NCI-H1436 (cell line): Measurements from ENCODE around the gene ALDOC.
"Not testable (repeated sequence)": the region's sequence is repeated elsewhere in the genome, so short reads cannot be mapped to it uniquely, and the experiment has no call there.

Source experiments
- DNase-seq: peaks from one replicate; lab custom pipeline; 2025; lab: John Stamatoyannopoulos, UW

Gene ALDOC

GRCh38 chr17:28576758-28577465 is at the start of gene ALDOC:
ALDOC (minus strand) TSS chr17:28576895; CDS start chr17:28575532, 1,363 bp downstream.
- peak; percentile 99 for DNase-seq

- no peak for DNase-seq
These were observed 47.5 kb upstream of the ALDOC start for GRCh38 chr17:28624148-28624547.

- no peak for DNase-seq
These were observed 47.0 kb upstream of the ALDOC start for GRCh38 chr17:28623696-28624095.

- DNase-seq = no peak
These were observed 45.5 kb upstream of the ALDOC start for GRCh38 chr17:28622186-28622585.

- DNase-seq = no peak
These were observed 43.3 kb upstream of the ALDOC start for GRCh38 chr17:28620010-28620409.

GRCh38 chr17:28618464-28618863 is 41.8 kb upstream of the ALDOC start:
- DNase-seq = no peak

- no peak for DNase-seq
These were observed 39.6 kb upstream of the ALDOC start for GRCh38 chr17:28616281-28616680.

GRCh38 chr17:28615260-28615940 is 38.7 kb upstream of the ALDOC start:
- DNase-seq = no peak

- no peak for DNase-seq
These were observed 37.3 kb upstream of the ALDOC start, which contains the start of gene RSKR for GRCh38 chr17:28613931-28614381. RSKR (minus strand) TSS chr17:28614185; CDS start chr17:28614161, 24 bp downstream.

GRCh38 chr17:28612936-28613872 is 36.5 kb upstream of the ALDOC start:
- DNase-seq = peak; percentile 6

GRCh38 chr17:28612531-28612930 is 35.8 kb upstream of the ALDOC start:
- no peak for DNase-seq

- no peak for DNase-seq
These were observed 33.7 kb upstream of the ALDOC start for GRCh38 chr17:28610376-28610775.

GRCh38 chr17:28604031-28604430 is 27.3 kb upstream of the ALDOC start:
- not testable (repeated sequence) for DNase-seq

GRCh38 chr17:28599311-28600184 is 22.9 kb upstream of the ALDOC start:
- peak; percentile 74 for DNase-seq

GRCh38 chr17:28598799-28599310 is 22.2 kb upstream of the ALDOC start, which contains the start of gene SPAG5:
SPAG5 (minus strand) TSS chr17:28599025; CDS start chr17:28598946, 79 bp downstream.
- peak; percentile 97 for DNase-seq

- no peak for DNase-seq
These were observed 21.7 kb upstream of the ALDOC start for GRCh38 chr17:28598389-28598788.

- DNase-seq = no peak
These were observed 21.1 kb upstream of the ALDOC start for GRCh38 chr17:28597606-28598383.

GRCh38 chr17:28592260-28592659 is 15.6 kb upstream of the ALDOC start:
- DNase-seq = no peak

- DNase-seq = no peak
These were observed 9.2 kb upstream of the ALDOC start for GRCh38 chr17:28585851-28586250.

- DNase-seq = no peak
These were observed 7.7 kb upstream of the ALDOC start for GRCh38 chr17:28584434-28584833.
